Endothelial cell of umbilical vein (primary cell): ENCODE data around the gene ARHGAP18.

Experiments
- CTCF ChIP-seq, 2 donors: IDR thresholded peaks; 1 replicate in 1 of 2; 2 replicates in 1 of 2; pipeline ENCODE4 v1.5.1; 2011; ENCODE audit warnings: low read length in 2 of 2, mild to moderate bottlenecking in 2 of 2, moderate library complexity in 2 of 2, control low read depth in 1 of 2, inconsistent platforms in 1 of 2, low read depth in 1 of 2; ENCODE audit not compliant: insufficient read depth in 1 of 2; ENCODE audit errors: extremely low read depth in 1 of 2
- EZH2 ChIP-seq: IDR thresholded peaks from 2 replicates; pipeline ENCODE4 v1.6.1; 2012; ENCODE audit warnings: borderline replicate concordance, low read depth, mild to moderate bottlenecking, moderate library complexity, low read length, inconsistent platforms; ENCODE audit not compliant: severe bottlenecking
- FOS ChIP-seq: IDR thresholded peaks from 2 replicates; pipeline ENCODE4 v1.6.1; 2011; ENCODE audit warnings: mild to moderate bottlenecking, low read length, moderate library complexity, borderline replicate concordance; ENCODE audit not compliant: insufficient read depth
- JUN ChIP-seq: IDR thresholded peaks from 2 replicates; pipeline ENCODE4 v1.6.1; 2011; ENCODE audit warnings: borderline replicate concordance, low read depth; ENCODE audit not compliant: insufficient read length, insufficient read depth
- POLR2A ChIP-seq: IDR thresholded peaks from 2 replicates; pipeline ENCODE4 v1.6.1; 2012; ENCODE audit warnings: low read depth, mild to moderate bottlenecking, control low read depth, low read length
- POLR2AphosphoS5 ChIP-seq: IDR thresholded peaks from 2 replicates; pipeline ENCODE4 v1.6.1; 2012; ENCODE audit warnings: low read depth, mild to moderate bottlenecking, control low read depth, low read length, moderate library complexity; ENCODE audit not compliant: insufficient read depth

- TF ChIP-seq CTCF (IDR thresholded peaks at IDR 0.05; ENCODE audit: extremely low read depth in 1 of 2, insufficient read depth in 1 of 2, low read depth in 1 of 2, low read length in 2 of 2), result no peak
- no peak for TF ChIP-seq POLR2A
- no peak for TF ChIP-seq POLR2AphosphoS5
- TF ChIP-seq EZH2, result no peak
- no peak for TF ChIP-seq JUN
- TF ChIP-seq FOS, result no peak
Measured at GRCh38 chr6:129638686-129639085, 71.3 kb downstream of the ARHGAP18 start.
